H9 (cell line): ENCODE results near the gene MAPK8. TPM values are rescaled to one million over a fixed set of nuclear protein-coding genes. Genes with fewer than 3 reads are reported as not detected.

Experiments
- DNase-seq: peaks from one replicate; pipeline ENCODE4 v3.0.0-alpha.2; 2017
- H2AFZ ChIP-seq: one replicate; pipeline ENCODE4 v1.6.1; 2013; ENCODE audit warnings: mild to moderate bottlenecking, low read length, control low read depth, moderate library complexity
- H2AK5ac ChIP-seq: 2 replicates; pipeline ENCODE4 v1.6.1; 2013; ENCODE audit warnings: low read length, control low read depth, mixed read lengths; ENCODE audit not compliant: insufficient read length
- H2BK120ac ChIP-seq: one replicate; pipeline ENCODE4 v1.6.1; 2013; ENCODE audit warnings: low read depth, mild to moderate bottlenecking, low read length, control low read depth, inconsistent platforms; ENCODE audit not compliant: poor library complexity, severe bottlenecking
- H2BK12ac ChIP-seq: 2 replicates; pipeline ENCODE4 v1.6.1; 2013; ENCODE audit warnings: low read length, control low read depth, mixed read lengths, low read depth; ENCODE audit not compliant: insufficient read length
- H2BK15ac ChIP-seq: 2 replicates; pipeline ENCODE4 v1.6.1; 2013; ENCODE audit warnings: low read depth, low read length, control low read depth
- H2BK20ac ChIP-seq: one replicate; pipeline ENCODE4 v1.6.1; 2013; ENCODE audit warnings: low read depth, mild to moderate bottlenecking, low read length, control low read depth, inconsistent platforms; ENCODE audit not compliant: poor library complexity, severe bottlenecking
- H2BK5ac ChIP-seq: 2 replicates; pipeline ENCODE4 v1.6.1; 2013; ENCODE audit warnings: low read length, control low read depth, mixed read lengths; ENCODE audit not compliant: insufficient read length
- H3K14ac ChIP-seq: 2 replicates; pipeline ENCODE4 v1.6.1; 2013; ENCODE audit warnings: low read length, control low read depth; ENCODE audit not compliant: insufficient read depth
- H3K18ac ChIP-seq: 2 replicates; pipeline ENCODE4 v1.6.1; 2013; ENCODE audit warnings: low read depth, mild to moderate bottlenecking, mixed read lengths, low read length, control low read depth; ENCODE audit not compliant: insufficient read length
- H3K23ac ChIP-seq: 2 replicates; pipeline ENCODE4 v1.6.1; 2013; ENCODE audit warnings: low read length, control low read depth, mixed read lengths, low read depth; ENCODE audit not compliant: insufficient read length
- H3K23me2 ChIP-seq: 2 replicates; pipeline ENCODE4 v1.6.1; 2013; ENCODE audit warnings: low read depth, mild to moderate bottlenecking, mixed read lengths, low read length, control low read depth; ENCODE audit not compliant: insufficient read length, poor library complexity, severe bottlenecking
- H3K27ac ChIP-seq: 2 replicates; pipeline ENCODE4 v1.5.1; 2013; ENCODE audit warnings: low read length, control low read depth, mixed read lengths, low read depth; ENCODE audit not compliant: insufficient read length
- H3K27me3 ChIP-seq: 2 replicates; pipeline ENCODE4 v1.6.1; 2013; ENCODE audit warnings: low read length, control low read depth, inconsistent platforms; ENCODE audit not compliant: insufficient read depth
- H3K4ac ChIP-seq: 2 replicates; pipeline ENCODE4 v1.6.1; 2013; ENCODE audit warnings: low read depth, mild to moderate bottlenecking, control low read depth, inconsistent platforms, low read length, moderate library complexity
- H3K4me1 ChIP-seq: 2 replicates; pipeline ENCODE4 v1.6.1; 2013; ENCODE audit warnings: low read length, control low read depth, inconsistent platforms; ENCODE audit not compliant: insufficient read depth
- H3K4me2 ChIP-seq: 2 replicates; pipeline ENCODE4 v1.6.1; 2013; ENCODE audit warnings: low read length, control low read depth, mixed read lengths; ENCODE audit not compliant: insufficient read length, insufficient read depth
- H3K56ac ChIP-seq: 2 replicates; pipeline ENCODE4 v1.6.1; 2013; ENCODE audit warnings: low read depth, mild to moderate bottlenecking, mixed read lengths, low read length, control low read depth; ENCODE audit not compliant: insufficient read length
- H3K79me1 ChIP-seq: 2 replicates; pipeline ENCODE4 v1.6.1; 2013; ENCODE audit warnings: low read depth, mild to moderate bottlenecking, moderate library complexity, low read length, control low read depth, inconsistent platforms; ENCODE audit not compliant: insufficient read depth, poor library complexity, severe bottlenecking
- H3K79me2 ChIP-seq: 2 replicates; pipeline ENCODE4 v1.6.1; 2013; ENCODE audit warnings: low read length, control low read depth, inconsistent platforms; ENCODE audit not compliant: insufficient read depth
- H3K9ac ChIP-seq: 2 replicates; pipeline ENCODE4 v1.6.1; 2013; ENCODE audit warnings: low read length, control low read depth, mixed read lengths; ENCODE audit not compliant: insufficient read length; ENCODE audit errors: extremely low read depth
- H3K9me3 ChIP-seq: one replicate; pipeline ENCODE4 v1.6.1; 2013; ENCODE audit warnings: low read depth, low read length, inconsistent platforms; ENCODE audit not compliant: control insufficient read depth
- H3T11ph ChIP-seq: one replicate; pipeline ENCODE4 v1.6.1; 2013; ENCODE audit warnings: mild to moderate bottlenecking, low read length, control low read depth, inconsistent platforms
- H4K20me1 ChIP-seq: one replicate; pipeline ENCODE4 v1.6.1; 2013; ENCODE audit not compliant: control insufficient read depth, insufficient read length, insufficient read depth
- H4K5ac ChIP-seq: 2 replicates; pipeline ENCODE4 v1.6.1; 2013; ENCODE audit warnings: low read depth, mild to moderate bottlenecking, mixed read lengths, low read length, control low read depth; ENCODE audit not compliant: insufficient read length
- H4K8ac ChIP-seq: replicated peaks from 2 replicates; pipeline ENCODE4 v1.6.1; 2013; ENCODE audit warnings: low read length, control low read depth, mixed read lengths, low read depth; ENCODE audit not compliant: insufficient read length
- H4K91ac ChIP-seq: 2 replicates; pipeline ENCODE4 v1.6.1; 2013; ENCODE audit warnings: low read depth, mild to moderate bottlenecking, moderate library complexity, mixed read lengths, low read length, control low read depth; ENCODE audit not compliant: insufficient read length
- H3K27ac Mint-ChIP-seq, 3 experiments: 2 replicates in 2 of 3; 3 replicates in 1 of 3; pipeline ENCODE4 v1.8.0; 2020 to 2021; ENCODE audit warnings: mixed read lengths in 3 of 3, mild to moderate bottlenecking in 1 of 3, moderate library complexity in 1 of 3
- H3K27me3 Mint-ChIP-seq: 2 replicates; pipeline ENCODE4 v1.8.0; 2021; ENCODE audit warnings: low read depth, mild to moderate bottlenecking, moderate library complexity, mixed read lengths
- H3K36me3 Mint-ChIP-seq, 3 experiments: 2 replicates in 2 of 3; 3 replicates in 1 of 3; pipeline ENCODE4 v1.8.0; 2020 to 2021; ENCODE audit warnings: low read depth in 3 of 3, mixed read lengths in 3 of 3; ENCODE audit not compliant: insufficient read depth in 1 of 3
- H3K4me1 Mint-ChIP-seq, 2 experiments: 2 replicates each; pipeline ENCODE4 v1.8.0; 2020; ENCODE audit warnings: mixed read lengths in 2 of 2
- H3K4me3 Mint-ChIP-seq, 2 experiments: 2 replicates in 1 of 2; 3 replicates in 1 of 2; pipeline ENCODE4 v1.8.0; 2020 to 2021; ENCODE audit warnings: mild to moderate bottlenecking in 2 of 2, mixed read lengths in 2 of 2, moderate library complexity in 1 of 2
- H3K9me3 Mint-ChIP-seq, 2 experiments: 2 replicates in 1 of 2; 3 replicates in 1 of 2; pipeline ENCODE4 v1.8.0; 2020; ENCODE audit warnings: mild to moderate bottlenecking in 2 of 2, mixed read lengths in 2 of 2, moderate library complexity in 1 of 2
- CTCF ChIP-seq: fragments of 200-600 bp; sonication (generic); conservative IDR thresholded peaks from 3 replicates; pipeline ENCODE4 v1.8.0; 2021; ENCODE audit warnings: antibody characterized with exemption, mild to moderate bottlenecking
- WGBS: extraction: QIAGEN DNeasy Blood & Tissue Kit; methylation state at CpG from one replicate; pipeline ENCODE4 v1.1.7; 2013; ENCODE audit warnings: missing lambda C conversion rate, low lambda C conversion rate, mixed read lengths; ENCODE audit not compliant: insufficient read length; ENCODE audit errors: extremely low coverage; 5-methylcytosine and 5-hydroxymethylcytosine counted together
- total RNA-seq: library from RNA; stranded (reverse); gene quantifications from 2 replicates; pipeline ENCODE4 v1.2.1, GENCODE V29; 2021

The MAPK8 gene
- total RNA-seq, 1 experiment from 2014 or later = 52.0 TPM

- Histone ChIP-seq H2BK20ac (no peak overlapping the region), H3K23me2 (no peaks in the 10 kb centered on the region), H4K20me1 (no peaks in the 10 kb centered on the region), H3K79me1 (no peaks in the 10 kb centered on the region), H3K4ac (no peak overlapping the region), H3T11ph (no peak overlapping the region), H2BK12ac (no peak overlapping the region), H3K23ac (no peak overlapping the region), H3K18ac (no peak overlapping the region), H3K14ac (no peak overlapping the region), H4K91ac (no peak overlapping the region), H3K27me3 (no peaks in the 10 kb centered on the region), H3K56ac (no peak overlapping the region), H2BK15ac (no peak overlapping the region), H2AFZ (no peak overlapping the region), H3K27ac (no peak overlapping the region), H4K5ac (no peak overlapping the region), H4K8ac (no peak overlapping the region), H3K79me2 (no peaks in the 10 kb centered on the region; the same call in 1 of the 2 replicates), H3K4me1 (no peaks in the 10 kb centered on the region), H3K4me2 (no peak overlapping the region), H3K9ac (no peak overlapping the region), H2AK5ac (no peak overlapping the region), H2BK5ac (no peak overlapping the region), H3K9me3 (no peaks in the 10 kb centered on the region), H2BK120ac (no peak overlapping the region)
- Mint-ChIP-seq H3K27ac (no peak overlapping the region), H3K4me3 (no peak overlapping the region), H3K36me3 (no peaks in the 10 kb centered on the region), H3K27me3 (no peaks in the 10 kb centered on the region), H3K9me3 (no peaks in the 10 kb centered on the region), H3K4me1 (peaks cover 3 to 6% of the 10 kb centered on the region in 2 experiments)
- no peak for TF ChIP-seq CTCF
- WGBS = no CpG with 5 or more reads among the region's 5 CpGs
- no peak for DNase-seq
These were observed 52.4 kb downstream of the MAPK8 start for GRCh38 chr10:48358838-48359237.
